PFSK-1 (cell line): Measurements from ENCODE around the gene SPATS2L.

Source experiments
- FOXP2 ChIP-seq: optimal IDR thresholded peaks from 2 replicates; pipeline ENCODE3; 2011; ENCODE audit warnings: borderline replicate concordance, control low read depth, inconsistent platforms; ENCODE audit not compliant: insufficient read depth; ENCODE audit errors: extremely low read length, extremely low read depth
- POLR2AphosphoS5 ChIP-seq: IDR thresholded peaks from 2 replicates; pipeline ENCODE4 v1.6.1; 2012; ENCODE audit warnings: low read depth, mild to moderate bottlenecking, control low read depth, low read length, moderate library complexity
- SIN3A ChIP-seq: IDR thresholded peaks from 2 replicates; pipeline ENCODE4 v1.6.1; 2012; ENCODE audit warnings: mild to moderate bottlenecking, low read length, moderate library complexity, borderline replicate concordance; ENCODE audit not compliant: insufficient read depth
- TAF1 ChIP-seq: IDR thresholded peaks from 2 replicates; pipeline ENCODE4 v1.6.1; 2012; ENCODE audit warnings: low read length, control low read depth, borderline replicate concordance; ENCODE audit not compliant: insufficient read depth
- TF ChIP-seq, protein P1 (sequence below), 2 experiments: IDR thresholded peaks; 2 replicates each; pipeline versions ENCODE4 v1.6.1 to v1.8.0; 2011 to 2012; ENCODE audit warnings: low read depth in 2 of 2, low read length in 2 of 2, control low read depth in 1 of 2, inconsistent platforms in 1 of 2, mild to moderate bottlenecking in 1 of 2, moderate library complexity in 1 of 2; ENCODE audit not compliant: insufficient read depth in 1 of 2

SPATS2L gene

DNA sequence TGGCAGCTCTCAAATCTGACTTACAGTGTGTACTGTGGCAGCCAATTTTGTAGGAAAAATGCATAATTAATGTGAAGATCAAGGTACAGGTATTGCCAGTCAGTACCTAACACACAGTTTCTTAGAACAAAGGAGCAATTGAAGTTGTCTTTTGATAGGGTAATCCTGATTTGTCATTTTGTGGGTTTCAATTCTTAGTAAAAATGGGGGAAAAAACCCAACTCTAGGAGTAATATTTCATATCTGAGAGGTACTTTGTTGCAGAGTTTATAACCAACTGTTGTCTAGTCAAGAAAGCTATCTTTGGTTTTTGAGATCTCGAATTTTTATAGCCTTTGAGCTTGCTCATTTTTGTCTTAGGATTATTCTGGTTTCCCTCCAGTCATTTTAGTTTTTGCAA, 16.1 kb downstream of the SPATS2L start:
- TF ChIP-seq, protein P1, sequence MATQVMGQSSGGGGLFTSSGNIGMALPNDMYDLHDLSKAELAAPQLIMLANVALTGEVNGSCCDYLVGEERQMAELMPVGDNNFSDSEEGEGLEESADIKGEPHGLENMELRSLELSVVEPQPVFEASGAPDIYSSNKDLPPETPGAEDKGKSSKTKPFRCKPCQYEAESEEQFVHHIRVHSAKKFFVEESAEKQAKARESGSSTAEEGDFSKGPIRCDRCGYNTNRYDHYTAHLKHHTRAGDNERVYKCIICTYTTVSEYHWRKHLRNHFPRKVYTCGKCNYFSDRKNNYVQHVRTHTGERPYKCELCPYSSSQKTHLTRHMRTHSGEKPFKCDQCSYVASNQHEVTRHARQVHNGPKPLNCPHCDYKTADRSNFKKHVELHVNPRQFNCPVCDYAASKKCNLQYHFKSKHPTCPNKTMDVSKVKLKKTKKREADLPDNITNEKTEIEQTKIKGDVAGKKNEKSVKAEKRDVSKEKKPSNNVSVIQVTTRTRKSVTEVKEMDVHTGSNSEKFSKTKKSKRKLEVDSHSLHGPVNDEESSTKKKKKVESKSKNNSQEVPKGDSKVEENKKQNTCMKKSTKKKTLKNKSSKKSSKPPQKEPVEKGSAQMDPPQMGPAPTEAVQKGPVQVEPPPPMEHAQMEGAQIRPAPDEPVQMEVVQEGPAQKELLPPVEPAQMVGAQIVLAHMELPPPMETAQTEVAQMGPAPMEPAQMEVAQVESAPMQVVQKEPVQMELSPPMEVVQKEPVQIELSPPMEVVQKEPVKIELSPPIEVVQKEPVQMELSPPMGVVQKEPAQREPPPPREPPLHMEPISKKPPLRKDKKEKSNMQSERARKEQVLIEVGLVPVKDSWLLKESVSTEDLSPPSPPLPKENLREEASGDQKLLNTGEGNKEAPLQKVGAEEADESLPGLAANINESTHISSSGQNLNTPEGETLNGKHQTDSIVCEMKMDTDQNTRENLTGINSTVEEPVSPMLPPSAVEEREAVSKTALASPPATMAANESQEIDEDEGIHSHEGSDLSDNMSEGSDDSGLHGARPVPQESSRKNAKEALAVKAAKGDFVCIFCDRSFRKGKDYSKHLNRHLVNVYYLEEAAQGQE (IDR thresholded peaks at IDR 0.05; ENCODE audit: insufficient read depth in 1 of 2, low read depth in 2 of 2, low read length in 2 of 2) = no peak
- no peak for TF ChIP-seq TAF1
- no peak for TF ChIP-seq SIN3A
- TF ChIP-seq FOXP2 = no peak
- TF ChIP-seq POLR2AphosphoS5 = no peak

DNA sequence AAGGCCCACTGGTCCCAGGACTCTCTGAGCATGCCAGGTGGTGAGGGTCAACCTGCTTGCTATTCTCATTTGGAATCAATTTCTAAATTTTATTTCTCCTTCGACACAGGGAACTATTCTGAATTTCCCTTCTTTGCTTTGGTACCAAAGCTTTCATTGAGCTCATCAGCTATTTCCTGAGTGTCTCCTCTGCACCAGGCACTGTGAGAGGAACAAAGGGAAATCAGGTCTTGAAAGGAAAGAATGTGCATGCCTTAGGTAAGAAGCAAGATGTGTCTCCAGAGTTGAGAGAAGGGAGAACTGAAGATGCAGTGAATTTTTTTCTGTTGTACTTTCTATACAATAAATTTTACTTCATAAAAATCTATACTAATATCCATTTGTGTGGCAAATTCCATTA, 17.9 kb downstream of the SPATS2L start:
- no peak for TF ChIP-seq FOXP2
- no peak for TF ChIP-seq POLR2AphosphoS5
- TF ChIP-seq, protein P1 (IDR thresholded peaks at IDR 0.05; ENCODE audit: insufficient read depth in 1 of 2, low read depth in 2 of 2, low read length in 2 of 2) = no peak
- no peak for TF ChIP-seq SIN3A
- no peak for TF ChIP-seq TAF1

DNA sequence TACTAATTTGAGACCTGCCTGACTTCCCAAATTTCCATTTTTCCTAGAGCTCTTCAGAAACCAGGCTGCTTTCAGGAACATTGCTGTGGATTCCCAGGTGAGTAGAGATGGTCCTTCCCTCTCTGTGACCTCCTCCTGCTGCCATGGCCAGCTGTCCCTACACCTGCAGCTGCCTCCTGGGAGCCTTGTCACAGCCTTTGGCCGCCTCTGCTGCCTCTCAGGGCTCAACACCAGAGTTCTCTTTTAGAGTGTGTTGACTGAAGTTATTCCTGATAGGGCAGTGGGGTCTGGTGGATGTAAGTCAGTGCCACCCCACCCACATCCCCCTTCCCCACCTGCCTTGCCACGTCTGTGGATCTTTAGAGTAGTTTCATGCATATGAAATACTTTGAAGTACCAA, 22.9 kb downstream of the SPATS2L start:
- TF ChIP-seq SIN3A (no peak), POLR2AphosphoS5 (no peak), FOXP2 (no peak)
- TF ChIP-seq, protein P1 (IDR thresholded peaks at IDR 0.05; ENCODE audit: insufficient read depth in 1 of 2, low read depth in 2 of 2, low read length in 2 of 2) = no peak

DNA sequence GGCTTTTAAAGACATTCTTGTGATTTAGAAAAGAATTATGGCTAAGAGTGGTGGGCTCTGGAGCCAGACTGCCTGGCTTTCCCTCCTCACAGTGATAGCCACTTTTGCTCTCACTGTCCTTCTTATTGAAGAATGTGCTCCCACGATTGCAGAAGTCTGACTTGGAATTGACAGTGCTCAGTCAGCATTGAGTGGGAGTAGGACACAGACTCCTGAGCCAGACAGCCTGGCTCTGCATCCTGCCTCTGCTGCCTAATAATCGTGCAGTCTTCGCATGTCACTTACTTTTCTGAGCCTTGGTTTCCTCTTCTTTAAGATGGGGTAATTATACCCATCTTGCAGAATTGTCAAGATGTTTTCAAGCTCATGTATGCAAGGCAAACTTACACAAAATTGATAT, 23.3 kb downstream of the SPATS2L start:
- TF ChIP-seq TAF1 (no peak), FOXP2 (no peak), SIN3A (no peak), POLR2AphosphoS5 (no peak)
- TF ChIP-seq, protein P1 (IDR thresholded peaks at IDR 0.05; ENCODE audit: insufficient read depth in 1 of 2, low read depth in 2 of 2, low read length in 2 of 2) = no peak

DNA sequence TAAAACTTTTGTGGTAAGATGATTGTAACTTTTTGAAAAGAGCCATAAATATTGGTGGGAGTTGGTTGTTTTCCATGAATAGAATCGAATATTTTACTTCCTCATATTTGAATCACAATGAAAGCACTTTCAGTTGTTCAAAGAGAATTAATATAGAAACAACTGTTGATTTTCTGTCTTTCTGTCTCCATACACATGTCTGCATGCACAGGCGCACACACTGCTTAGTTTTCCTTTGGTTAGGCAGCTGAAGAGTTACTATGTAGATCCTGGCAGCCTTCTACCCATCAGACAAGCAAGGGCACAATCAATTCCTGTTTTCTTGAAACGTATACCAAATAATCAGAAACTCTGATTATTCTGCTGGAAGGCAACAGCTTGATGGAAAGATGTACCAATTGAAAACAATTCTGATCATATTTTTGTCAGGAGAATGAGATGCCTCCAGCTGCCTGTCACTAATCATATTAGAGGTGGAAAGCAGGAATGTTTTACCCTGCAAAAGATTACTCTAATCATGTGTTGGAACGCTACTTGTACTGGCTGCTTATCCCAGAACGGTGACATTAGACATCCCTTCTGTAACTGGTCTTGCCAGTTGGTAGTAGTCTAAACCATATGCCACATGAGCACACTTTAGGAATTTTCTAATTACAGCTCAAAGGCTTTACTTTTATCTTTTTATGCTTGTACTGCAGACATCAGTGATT, 24.0 kb downstream of the SPATS2L start:
- TF ChIP-seq POLR2AphosphoS5 = no peak
